H1 (cell line): ENCODE measurements around the gene ZNF763.

Experiments used
- BACH1 ChIP-seq: IDR thresholded peaks from 2 replicates; pipeline ENCODE4 v1.6.1; 2012; ENCODE audit warnings: low read length, improper control_type of control experiment
- CBX5 ChIP-seq: fragments of 300-800, 300-1000 bp; sonication (generic); IDR thresholded peaks from 2 replicates; pipeline ENCODE4 v1.7.1; 2016; ENCODE audit warnings: antibody characterized with exemption, low read length, low read depth
- CHD2 ChIP-seq: IDR thresholded peaks from 2 replicates; pipeline ENCODE4 v1.6.1; 2012; ENCODE audit warnings: low read length, improper control_type of control experiment
- PHF8 ChIP-seq: fragments of 200-600 bp; sonication (generic); conservative IDR thresholded peaks from 2 replicates; pipeline ENCODE4 v1.7.1; 2012; ENCODE audit warnings: low read depth, mild to moderate bottlenecking, inconsistent platforms, low read length, moderate library complexity
- POLR2A ChIP-seq, 2 experiments: IDR thresholded peaks; 1 replicate in 1 of 2; 2 replicates in 1 of 2; pipeline ENCODE4 v1.6.1; 2011; ENCODE audit warnings: low read depth in 2 of 2, low read length in 2 of 2, mild to moderate bottlenecking in 2 of 2; ENCODE audit errors: control extremely low read depth in 1 of 2
- POLR2AphosphoS5 ChIP-seq: IDR thresholded peaks from 2 replicates; pipeline ENCODE4 v1.6.1; 2011; ENCODE audit warnings: low read depth, low read length
- RAD21 ChIP-seq, 2 experiments: IDR thresholded peaks in 1 of 2; conservative IDR thresholded peaks in 1 of 2; 2 replicates each; pipeline ENCODE4 v1.6.1; 2011; ENCODE audit warnings: low read depth in 2 of 2, low read length in 2 of 2, improper control_type of control experiment in 1 of 2, inconsistent platforms in 1 of 2, mild to moderate bottlenecking in 1 of 2, moderate library complexity in 1 of 2
- SP1 ChIP-seq: IDR thresholded peaks from 2 replicates; pipeline ENCODE4 v1.6.1; 2011; ENCODE audit warnings: low read depth, low read length
- ZNF274 ChIP-seq: IDR thresholded peaks from 2 replicates; pipeline ENCODE4 v1.7.0; 2012; ENCODE audit warnings: low read length, borderline replicate concordance; ENCODE audit errors: extremely low read depth
- TF ChIP-seq, protein P1 (sequence below), 3 experiments: IDR thresholded peaks; 1 replicate in 2 of 3; 2 replicates in 1 of 3; pipeline versions ENCODE4 v1.5.1 to v1.6.1; 2011; ENCODE audit warnings: low read length in 3 of 3, mild to moderate bottlenecking in 3 of 3, inconsistent platforms in 2 of 3, low read depth in 1 of 3, moderate library complexity in 1 of 3; ENCODE audit not compliant: insufficient read depth in 1 of 3; ENCODE audit errors: control extremely low read depth in 1 of 3
- TF ChIP-seq, protein P2 (sequence below): IDR thresholded peaks from 2 replicates; pipeline ENCODE4 v1.6.1; 2011; ENCODE audit warnings: low read depth, mild to moderate bottlenecking, low read length; ENCODE audit not compliant: insufficient read depth
- TF ChIP-seq, protein P3 (sequence below): IDR thresholded peaks from 2 replicates; pipeline ENCODE4 v1.6.1; 2011; ENCODE audit warnings: low read length, improper control_type of control experiment

DNA sequence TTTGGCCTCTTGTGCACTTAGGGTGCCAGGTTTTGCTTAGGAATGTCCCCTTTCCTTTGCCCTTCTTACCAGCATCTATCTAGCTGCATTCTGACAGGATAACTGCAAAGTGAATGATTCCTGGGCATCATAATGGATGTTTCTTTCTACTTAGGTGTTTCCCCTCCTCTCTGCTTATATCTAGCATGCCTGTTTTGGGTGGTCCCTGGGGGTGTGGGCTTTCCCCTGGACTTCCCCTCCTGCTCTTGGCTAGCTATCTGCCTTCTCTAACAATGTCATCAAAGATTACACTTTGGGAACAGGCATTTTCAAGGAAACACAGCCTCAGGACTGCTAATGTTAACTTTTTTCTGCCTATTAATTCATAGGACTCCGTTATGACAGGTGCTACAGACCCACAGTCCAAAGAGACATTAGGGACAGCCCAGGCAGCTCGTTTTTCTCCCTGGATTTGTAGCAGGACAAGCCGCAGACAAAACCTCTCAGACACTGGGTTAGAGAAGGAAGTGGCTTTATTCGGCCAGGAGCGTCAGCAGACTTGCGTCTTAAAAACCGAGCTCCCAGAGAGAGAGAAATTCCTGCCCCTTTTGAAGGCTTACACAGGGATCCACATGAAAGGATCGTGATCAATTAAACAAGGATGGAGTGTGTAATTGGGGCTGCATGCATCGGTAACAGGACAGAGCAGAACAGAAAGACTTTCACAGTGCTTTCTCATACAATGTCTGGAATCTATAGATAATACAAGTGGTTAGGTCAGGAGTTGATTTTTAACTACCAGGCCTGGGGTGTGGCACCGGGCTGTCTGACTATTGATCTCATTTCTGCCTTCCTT, 22.6 kb upstream of the ZNF763 start:
- TF ChIP-seq CBX5, result no peak
- no peak for TF ChIP-seq ZNF274
- TF ChIP-seq, protein P1, sequence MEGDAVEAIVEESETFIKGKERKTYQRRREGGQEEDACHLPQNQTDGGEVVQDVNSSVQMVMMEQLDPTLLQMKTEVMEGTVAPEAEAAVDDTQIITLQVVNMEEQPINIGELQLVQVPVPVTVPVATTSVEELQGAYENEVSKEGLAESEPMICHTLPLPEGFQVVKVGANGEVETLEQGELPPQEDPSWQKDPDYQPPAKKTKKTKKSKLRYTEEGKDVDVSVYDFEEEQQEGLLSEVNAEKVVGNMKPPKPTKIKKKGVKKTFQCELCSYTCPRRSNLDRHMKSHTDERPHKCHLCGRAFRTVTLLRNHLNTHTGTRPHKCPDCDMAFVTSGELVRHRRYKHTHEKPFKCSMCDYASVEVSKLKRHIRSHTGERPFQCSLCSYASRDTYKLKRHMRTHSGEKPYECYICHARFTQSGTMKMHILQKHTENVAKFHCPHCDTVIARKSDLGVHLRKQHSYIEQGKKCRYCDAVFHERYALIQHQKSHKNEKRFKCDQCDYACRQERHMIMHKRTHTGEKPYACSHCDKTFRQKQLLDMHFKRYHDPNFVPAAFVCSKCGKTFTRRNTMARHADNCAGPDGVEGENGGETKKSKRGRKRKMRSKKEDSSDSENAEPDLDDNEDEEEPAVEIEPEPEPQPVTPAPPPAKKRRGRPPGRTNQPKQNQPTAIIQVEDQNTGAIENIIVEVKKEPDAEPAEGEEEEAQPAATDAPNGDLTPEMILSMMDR (IDR thresholded peaks at IDR 0.05; ENCODE audit: control extremely low read depth in 1 of 3, insufficient read depth in 1 of 3, low read depth in 1 of 3, low read length in 3 of 3), result no peak
- TF ChIP-seq RAD21 (IDR thresholded peaks at IDR 0.05 in 1 of 2, conservative IDR thresholded peaks at IDR 0.05 in 1 of 2; ENCODE audit: low read depth in 2 of 2, low read length in 2 of 2), result no peak
- TF ChIP-seq, protein P2, sequence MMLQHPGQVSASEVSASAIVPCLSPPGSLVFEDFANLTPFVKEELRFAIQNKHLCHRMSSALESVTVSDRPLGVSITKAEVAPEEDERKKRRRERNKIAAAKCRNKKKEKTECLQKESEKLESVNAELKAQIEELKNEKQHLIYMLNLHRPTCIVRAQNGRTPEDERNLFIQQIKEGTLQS, result no peak
- TF ChIP-seq SP1, result no peak
- no peak for TF ChIP-seq POLR2A (IDR thresholded peaks at IDR 0.05; ENCODE audit: control extremely low read depth in 1 of 2, low read depth in 2 of 2, low read length in 2 of 2)
- no peak for TF ChIP-seq POLR2AphosphoS5
- TF ChIP-seq PHF8, result no peak
- TF ChIP-seq, protein P3, sequence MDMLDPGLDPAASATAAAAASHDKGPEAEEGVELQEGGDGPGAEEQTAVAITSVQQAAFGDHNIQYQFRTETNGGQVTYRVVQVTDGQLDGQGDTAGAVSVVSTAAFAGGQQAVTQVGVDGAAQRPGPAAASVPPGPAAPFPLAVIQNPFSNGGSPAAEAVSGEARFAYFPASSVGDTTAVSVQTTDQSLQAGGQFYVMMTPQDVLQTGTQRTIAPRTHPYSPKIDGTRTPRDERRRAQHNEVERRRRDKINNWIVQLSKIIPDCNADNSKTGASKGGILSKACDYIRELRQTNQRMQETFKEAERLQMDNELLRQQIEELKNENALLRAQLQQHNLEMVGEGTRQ, result no peak
- TF ChIP-seq BACH1, result no peak
- TF ChIP-seq CHD2, result no peak
